NCI-H2196 (cell line): ENCODE results near the gene DDR1.
"Not testable (repeated sequence)": the region's sequence is repeated elsewhere in the genome, so short reads cannot be mapped to it uniquely, and the experiment has no call there.

Source experiments
- DNase-seq: peaks from one replicate; lab custom pipeline; 2025; ENCODE audit not compliant: unreplicated experiment; lab: John Stamatoyannopoulos, UW

DDR1 gene

GRCh38 chr6:30854285-30855040 lies 29.9 kb upstream of the DDR1 start:
- DNase-seq: no peak

- DNase-seq: no peak
Measured at GRCh38 chr6:30855429-30856075, 28.8 kb upstream of the DDR1 start.

- no peak for DNase-seq
Measured at GRCh38 chr6:30857112-30857511, 27.2 kb upstream of the DDR1 start.

- DNase-seq: no peak
Measured at GRCh38 chr6:30857549-30857948, 26.8 kb upstream of the DDR1 start.

- not testable (repeated sequence) for DNase-seq
Measured at GRCh38 chr6:30859726-30860125, 24.6 kb upstream of the DDR1 start.

GRCh38 chr6:30861257-30862048 lies 22.9 kb upstream of the DDR1 start:
- no peak for DNase-seq

GRCh38 chr6:30862156-30862875 lies 22.0 kb upstream of the DDR1 start:
- DNase-seq: no peak

GRCh38 chr6:30864325-30864724 lies 20.0 kb upstream of the DDR1 start:
- DNase-seq: no peak

- DNase-seq: not testable (repeated sequence)
Measured at GRCh38 chr6:30869241-30869749, 15.0 kb upstream of the DDR1 start.

GRCh38 chr6:30870546-30870945 lies 13.8 kb upstream of the DDR1 start:
- no peak for DNase-seq

GRCh38 chr6:30871592-30872183 lies 12.6 kb upstream of the DDR1 start:
- DNase-seq: no peak

GRCh38 chr6:30873137-30873640 lies 11.1 kb upstream of the DDR1 start:
- DNase-seq: no peak

- DNase-seq: not testable (repeated sequence)
Measured at GRCh38 chr6:30873795-30874194, 10.5 kb upstream of the DDR1 start.

GRCh38 chr6:30875244-30876038 lies 8.9 kb upstream of the DDR1 start:
- peak; percentile 94 for DNase-seq

- peak; percentile 36 for DNase-seq
Measured at GRCh38 chr6:30876039-30876730, 8.1 kb upstream of the DDR1 start.

GRCh38 chr6:30877419-30878262 lies 6.7 kb upstream of the DDR1 start:
- DNase-seq: peak; percentile 90

- DNase-seq: no peak
Measured at GRCh38 chr6:30879684-30880427, 4.5 kb upstream of the DDR1 start.
